Psoas muscle (tissue), 8 donors: ENCODE data around the gene RPL22. TPM values are rescaled to one million over a fixed set of nuclear protein-coding genes. Genes with fewer than 3 reads are reported as not detected.

Experiments used
- ATAC-seq, 4 donors: fragments of 200-7000 bp; cut with Tn5 transposase; one replicate each; pipeline ENCODE4 v1.9.1; 2020; ENCODE audit warnings: moderate library complexity in 3 of 4, mild to moderate bottlenecking in 2 of 4
- DNase-seq, 2 donors: peaks; one replicate each; pipeline ENCODE4 v3.0.0-alpha.2; 2020
- H3K27ac ChIP-seq: fragments of 200-600 bp; one replicate; pipeline ENCODE4 v1.8.0; 2022
- H3K27me3 ChIP-seq, 3 donors: fragments of 200-600 bp in 1 of 3; one replicate each; pipeline versions ENCODE4 v1.6.1 to v1.8.0; 2013 to 2022; ENCODE audit warnings: low read length in 2 of 3, mild to moderate bottlenecking in 2 of 3, moderate library complexity in 1 of 3; ENCODE audit not compliant: insufficient read depth in 3 of 3
- H3K36me3 ChIP-seq, 2 donors: fragments of 200-600 bp in 1 of 2; one replicate each; pipeline versions ENCODE4 v1.6.1 to v1.8.0; 2013 to 2022; ENCODE audit warnings: low read depth in 1 of 2, mild to moderate bottlenecking in 1 of 2, moderate library complexity in 1 of 2; ENCODE audit not compliant: insufficient read depth in 1 of 2
- H3K4me1 ChIP-seq: fragments of 200-600 bp; one replicate; pipeline ENCODE4 v1.8.0; 2022
- H3K4me3 ChIP-seq: fragments of 200-600 bp; one replicate; pipeline ENCODE4 v1.8.0; 2022; ENCODE audit warnings: mild to moderate bottlenecking
- H3K9me3 ChIP-seq: fragments of 200-600 bp; one replicate; pipeline ENCODE4 v1.8.0; 2022
- WGBS, 3 donors: extraction: QIAGEN DNeasy Blood & Tissue Kit; methylation state at CpG; one replicate each; pipeline versions ENCODE4 v1.1.6 to v1.1.7; 2013; 5-methylcytosine and 5-hydroxymethylcytosine counted together
- intact Hi-C, 2 donors: fragments of 100-400 bp; cut with DNase I; formaldehyde crosslinking; loops; one replicate each; pipeline versions ENCODE4 v1.11.0 to v1.14.2; 2022
- polyA plus RNA-seq, 3 donors: library from polyadenylated mRNA; stranded (reverse); fragments of 200-250 nt; gene quantifications; one replicate each; pipeline ENCODE4 v1.2.3, GENCODE V29; 2013
- total RNA-seq, 4 donors: library from RNA; stranded (reverse); fragmentation: NEBNext Ultra II Directional in 2 of 4; extraction: Animal tissue kit (Norgen Biotek cat#: 25700) in 2 of 4; gene quantifications; one replicate each; pipeline versions ENCODE4 v1.2.1 to v1.2.4, GENCODE V29; 2021 to 2023
- TF ChIP-seq, protein P1 (sequence below): fragments of 200-600 bp; IDR thresholded peaks from one replicate; pipeline ENCODE4 v1.8.0; 2022; ENCODE audit warnings: antibody characterized with exemption
- donor health status: healthy with polysubstance abuse.
- donor health status: DM: no; HTN: no; CAD: no; lungs with moderate emphysema.
- donor health status: Bipolar disorder and iron deficiency.
- donor health status: healthy.
- donor health status: DM: yes; HTN: yes; CAD: no.
- donor health status: DM: no; HTN: no; CAD: no.
- donor health status: DM: no; HTN: no; CAD: no.
- donor health status: DM: yes; HTN: yes; CAD: no.

Gene RPL22
- total and polyA plus RNA-seq, 7 donors = 285 to 417 (median 313) TPM

GRCh38 chr1:6174621-6175410 lies 24.6 kb downstream of the RPL22 start:
- intact Hi-C loops = loop anchor here in 1 of 2 donors (10.0 kb wide), 1 partner anchor 130 kb away; the partner anchor contains the start of gene KCNAB2
- H3K27me3 ChIP-seq = peaks cover 0 to 53% (median 30%) of the 10 kb centered on the region in 3 donors

DNA sequence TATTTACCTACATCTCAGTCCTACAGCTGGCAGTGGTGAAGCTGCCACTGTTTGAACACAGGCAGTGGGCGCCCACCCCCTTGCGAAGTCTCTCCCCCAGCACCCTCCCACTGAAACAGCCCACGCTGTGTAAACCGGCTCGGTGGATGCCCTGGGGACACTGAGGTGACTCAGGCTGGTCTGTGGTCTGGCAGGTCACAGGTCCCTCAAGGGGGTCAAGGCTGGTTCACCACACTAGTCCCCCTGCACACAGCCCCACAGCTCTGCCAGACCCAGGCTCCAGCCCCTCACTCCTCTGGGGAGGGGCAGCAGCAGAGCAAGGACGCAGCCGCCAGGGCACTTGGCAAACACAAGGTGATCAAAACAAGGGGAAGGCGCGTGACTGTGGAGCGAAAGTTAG lies 26.8 kb downstream of the RPL22 start:
- Histone ChIP-seq H3K4me1 (no peaks in the 10 kb centered on the region), H3K27ac (no peak overlapping the region), H3K4me3 (no peak overlapping the region), H3K9me3 (no peaks in the 10 kb centered on the region), H3K27me3 (peaks cover 0 to 40% (median 19%) of the 10 kb centered on the region in 3 donors), H3K36me3 (no peaks in the 10 kb centered on the region)
- WGBS, 3 donors = 73 to 79% (median 78%) methylated on average over 10 of the region's 10 CpGs
- ATAC-seq = no peak
- DNase-seq = no peak
- intact Hi-C loops = loop anchor here in 1 of 2 donors (10.0 kb wide), 1 partner anchor 128 kb away; the partner anchor contains the start of gene KCNAB2
- TF ChIP-seq, protein P1, sequence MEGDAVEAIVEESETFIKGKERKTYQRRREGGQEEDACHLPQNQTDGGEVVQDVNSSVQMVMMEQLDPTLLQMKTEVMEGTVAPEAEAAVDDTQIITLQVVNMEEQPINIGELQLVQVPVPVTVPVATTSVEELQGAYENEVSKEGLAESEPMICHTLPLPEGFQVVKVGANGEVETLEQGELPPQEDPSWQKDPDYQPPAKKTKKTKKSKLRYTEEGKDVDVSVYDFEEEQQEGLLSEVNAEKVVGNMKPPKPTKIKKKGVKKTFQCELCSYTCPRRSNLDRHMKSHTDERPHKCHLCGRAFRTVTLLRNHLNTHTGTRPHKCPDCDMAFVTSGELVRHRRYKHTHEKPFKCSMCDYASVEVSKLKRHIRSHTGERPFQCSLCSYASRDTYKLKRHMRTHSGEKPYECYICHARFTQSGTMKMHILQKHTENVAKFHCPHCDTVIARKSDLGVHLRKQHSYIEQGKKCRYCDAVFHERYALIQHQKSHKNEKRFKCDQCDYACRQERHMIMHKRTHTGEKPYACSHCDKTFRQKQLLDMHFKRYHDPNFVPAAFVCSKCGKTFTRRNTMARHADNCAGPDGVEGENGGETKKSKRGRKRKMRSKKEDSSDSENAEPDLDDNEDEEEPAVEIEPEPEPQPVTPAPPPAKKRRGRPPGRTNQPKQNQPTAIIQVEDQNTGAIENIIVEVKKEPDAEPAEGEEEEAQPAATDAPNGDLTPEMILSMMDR = no peak

More at GRCh38 chr1:6174621-6175410, 24.6 kb downstream of the RPL22 start:
- TF ChIP-seq, protein P1 = no peak
- H3K27ac ChIP-seq = no peak overlapping the region
- ATAC-seq (no peak), DNase-seq (peak in 1 of 2 donors; percentile 13)
- H3K36me3 ChIP-seq = no peaks in the 10 kb centered on the region
- H3K4me1 ChIP-seq = peaks cover 7% of the 10 kb centered on the region
- H3K9me3 ChIP-seq = no peaks in the 10 kb centered on the region
- no peak overlapping the region for H3K4me3 ChIP-seq
- WGBS, 3 donors = 89 to 94% (median 93%) methylated on average over 5 of the region's 5 CpGs

DNA sequence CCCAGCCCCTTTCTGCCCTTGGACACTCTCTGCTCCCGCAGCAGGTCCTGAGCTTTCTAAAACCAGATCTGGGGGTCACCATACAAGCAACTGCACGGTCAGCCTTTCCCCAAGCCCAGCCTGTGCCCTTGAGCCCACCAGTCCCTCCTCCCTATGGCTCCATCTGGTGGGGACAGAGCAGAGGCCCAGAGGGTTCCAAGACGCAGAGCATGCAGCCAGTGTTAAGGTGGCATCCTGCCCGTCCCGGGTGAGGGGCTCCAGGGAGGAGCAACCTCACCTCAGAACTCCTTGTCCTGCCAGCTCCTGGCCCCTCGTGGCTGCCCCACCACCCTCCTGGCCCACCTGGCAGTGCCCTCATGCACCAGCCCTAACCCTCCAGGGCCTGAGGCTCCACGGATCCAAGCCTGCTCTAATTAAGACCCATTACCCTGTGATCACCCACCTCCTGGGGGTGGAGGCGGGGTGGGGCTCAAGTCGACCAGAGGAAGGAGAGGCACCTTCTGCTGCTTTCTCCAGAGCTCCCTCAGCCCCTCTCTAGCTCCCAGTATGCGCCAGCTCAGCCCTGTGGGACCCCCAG lies 27.8 kb downstream of the RPL22 start:
- Histone ChIP-seq H3K27ac (no peak overlapping the region), H3K27me3 (peaks cover 0 to 31% (median 19%) of the 10 kb centered on the region in 3 donors), H3K36me3 (no peaks in the 10 kb centered on the region), H3K4me1 (no peaks in the 10 kb centered on the region), H3K4me3 (no peak overlapping the region), H3K9me3 (no peaks in the 10 kb centered on the region)
- TF ChIP-seq, protein P1 = no peak
- intact Hi-C loops = loop anchor here in 1 of 2 donors (10.0 kb wide), 1 partner anchor 127 kb away; the partner anchor contains the start of gene KCNAB2
- DNase-seq (no peak), ATAC-seq (no peak)
- WGBS, 3 donors = 41 to 44% (median 43%) methylated on average over 10 of the region's 10 CpGs

- WGBS, 3 donors = 24 to 39% (median 30%) methylated on average over 19 of the region's 19 CpGs
- H3K9me3 ChIP-seq = no peaks in the 10 kb centered on the region
- intact Hi-C loops = loop anchor here in 1 of 2 donors (10.0 kb wide), 1 partner anchor 126 kb away; the partner anchor contains the start of gene KCNAB2
- ATAC-seq = peak in 1 of 4 donors; percentile 23
- H3K4me1 ChIP-seq = no peaks in the 10 kb centered on the region
- DNase-seq = no peak
- H3K36me3 ChIP-seq = no peaks in the 10 kb centered on the region
- H3K27me3 ChIP-seq = peaks cover 0 to 30% (median 25%) of the 10 kb centered on the region in 3 donors
- H3K27ac ChIP-seq = no peak overlapping the region
- no peak overlapping the region for H3K4me3 ChIP-seq
- TF ChIP-seq, protein P1 = no peak
Observed at GRCh38 chr1:6170742-6171201, 28.6 kb downstream of the RPL22 start.
